Ascending aorta (tissue), 2 donors: Measurements from ENCODE around the gene ALG14. TPM values are rescaled to one million over a fixed set of nuclear protein-coding genes. Genes with fewer than 3 reads are reported as not detected.

Experiments used
- DNase-seq, 2 donors: peaks; one replicate each; pipeline ENCODE4 v3.0.0-alpha.2; 2019; ENCODE audit warnings: low spot score in 2 of 2
- H3K27ac ChIP-seq, 2 donors: fragments of 200-600 bp; sonication (generic); one replicate each; pipeline ENCODE4 v1.5.1; 2016 to 2017; ENCODE audit warnings: mild to moderate bottlenecking in 1 of 2
- H3K27me3 ChIP-seq: fragments of 200-600 bp; sonication (generic); one replicate; pipeline ENCODE4 v1.5.1; 2017
- H3K36me3 ChIP-seq, 2 donors: fragments of 200-600 bp; sonication (generic); one replicate each; pipeline ENCODE4 v1.5.1; 2016
- H3K4me1 ChIP-seq, 2 donors: fragments of 200-600 bp; sonication (generic); one replicate each; pipeline ENCODE4 v1.5.1; 2016 to 2017; ENCODE audit warnings: mild to moderate bottlenecking in 1 of 2
- H3K4me3 ChIP-seq, 2 donors: fragments of 200-600 bp; sonication (generic); one replicate each; pipeline ENCODE4 v1.5.1; 2016 to 2017; ENCODE audit warnings: mild to moderate bottlenecking in 1 of 2
- H3K9me3 ChIP-seq, 2 donors: fragments of 200-600 bp; sonication (generic); one replicate each; pipeline ENCODE4 v1.5.1; 2016
- intact Hi-C: fragments of 100-400 bp; cut with DNase I; formaldehyde crosslinking; loops from one replicate; pipeline ENCODE4 v1.15.1; 2023
- total RNA-seq: library from RNA; depleted of rRNA; stranded (reverse); fragments of >200 nt; gene quantifications from one replicate; pipeline ENCODE4 v1.1.0, GENCODE V29; 2016
- TF ChIP-seq, protein P1 (sequence below), 3 experiments: fragments of 200-600 bp in 2 of 3; fragments of 450-650 bp in 1 of 3; sonication (generic) in 2 of 3; IDR thresholded peaks; one replicate each; pipeline ENCODE4 v1.5.1; 2016 to 2019; ENCODE audit warnings: antibody characterized with exemption in 3 of 3, mild to moderate bottlenecking in 1 of 3, moderate library complexity in 1 of 3

Gene ALG14
- total RNA-seq, 1 donor from 2014 or later, result not detected

DNA sequence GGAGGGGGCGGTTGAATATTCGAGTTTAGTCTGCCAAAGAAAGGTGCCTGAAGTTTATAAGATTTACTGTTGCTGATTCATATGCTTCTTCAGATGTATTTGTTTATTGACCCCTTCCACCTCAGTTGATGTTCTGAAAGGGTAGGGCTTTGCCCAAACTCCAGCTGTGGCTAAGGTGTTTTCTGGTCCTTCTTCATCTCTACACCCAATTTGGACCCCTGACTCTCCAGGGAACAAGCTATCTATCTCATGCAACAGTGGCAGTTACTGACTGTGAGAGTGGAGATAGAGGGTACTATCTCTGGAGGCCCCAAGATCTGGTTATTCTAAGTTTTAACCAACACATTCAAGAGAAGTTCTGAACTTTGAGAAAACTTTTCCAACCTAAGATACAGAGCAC, 12.6 kb upstream of the ALG14 start:
- Histone ChIP-seq H3K27me3 (no peaks in the 10 kb centered on the region), H3K9me3 (no peaks in the 10 kb centered on the region), H3K4me1 (peaks cover 3 to 17% of the 10 kb centered on the region in 2 donors), H3K36me3 (no peaks in the 10 kb centered on the region), H3K27ac (peak overlapping the region; percentile 3 to 32), H3K4me3 (no peak overlapping the region)
- TF ChIP-seq, protein P1, sequence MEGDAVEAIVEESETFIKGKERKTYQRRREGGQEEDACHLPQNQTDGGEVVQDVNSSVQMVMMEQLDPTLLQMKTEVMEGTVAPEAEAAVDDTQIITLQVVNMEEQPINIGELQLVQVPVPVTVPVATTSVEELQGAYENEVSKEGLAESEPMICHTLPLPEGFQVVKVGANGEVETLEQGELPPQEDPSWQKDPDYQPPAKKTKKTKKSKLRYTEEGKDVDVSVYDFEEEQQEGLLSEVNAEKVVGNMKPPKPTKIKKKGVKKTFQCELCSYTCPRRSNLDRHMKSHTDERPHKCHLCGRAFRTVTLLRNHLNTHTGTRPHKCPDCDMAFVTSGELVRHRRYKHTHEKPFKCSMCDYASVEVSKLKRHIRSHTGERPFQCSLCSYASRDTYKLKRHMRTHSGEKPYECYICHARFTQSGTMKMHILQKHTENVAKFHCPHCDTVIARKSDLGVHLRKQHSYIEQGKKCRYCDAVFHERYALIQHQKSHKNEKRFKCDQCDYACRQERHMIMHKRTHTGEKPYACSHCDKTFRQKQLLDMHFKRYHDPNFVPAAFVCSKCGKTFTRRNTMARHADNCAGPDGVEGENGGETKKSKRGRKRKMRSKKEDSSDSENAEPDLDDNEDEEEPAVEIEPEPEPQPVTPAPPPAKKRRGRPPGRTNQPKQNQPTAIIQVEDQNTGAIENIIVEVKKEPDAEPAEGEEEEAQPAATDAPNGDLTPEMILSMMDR (IDR thresholded peaks at IDR 0.05), result no peak
- no peak for DNase-seq
- intact Hi-C loops, result loop anchor here (5.0 kb wide), 1 partner anchor 147 kb away; the partner anchor contains the start of gene RWDD3

DNA sequence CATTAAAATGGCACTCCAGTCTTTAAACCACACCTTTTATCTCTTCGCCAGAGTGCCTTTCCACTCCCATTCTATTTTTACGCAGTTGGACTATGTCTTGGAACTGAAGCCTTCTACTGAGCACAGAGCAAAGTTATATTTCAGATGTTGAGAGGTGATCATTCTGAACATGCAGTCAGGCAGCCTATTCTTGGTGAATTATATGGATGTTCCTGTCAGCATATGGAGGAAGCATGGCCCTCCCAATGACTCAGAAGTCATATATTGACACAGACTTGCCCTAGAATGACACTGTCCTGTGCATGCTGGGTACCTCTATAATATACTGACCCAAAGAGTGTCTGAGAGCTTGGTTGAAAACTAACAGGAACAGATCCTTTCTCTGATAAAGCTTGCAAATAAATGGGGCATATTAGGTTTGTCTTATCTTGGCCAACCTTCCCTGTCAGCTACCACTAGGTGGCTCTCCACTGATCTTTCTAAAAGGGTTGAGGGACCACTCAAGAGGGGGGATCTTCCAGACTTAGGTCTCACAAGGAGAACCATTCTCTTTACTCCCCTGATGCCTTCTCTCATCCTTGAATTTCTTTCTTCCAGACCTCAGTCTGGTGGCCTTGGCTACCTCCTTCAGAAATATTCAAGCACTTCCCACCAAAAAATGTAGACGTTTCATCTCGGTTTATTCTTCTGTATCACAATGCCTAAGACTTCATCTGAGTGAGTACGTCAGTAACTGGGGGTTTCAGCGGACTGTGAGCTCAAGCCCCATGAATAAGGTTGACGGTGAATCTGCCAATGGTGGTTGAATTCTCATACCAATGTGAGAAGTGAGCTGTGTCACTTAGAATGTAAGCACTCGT, 11.8 kb upstream of the ALG14 start:
- intact Hi-C loops, result loop anchor here (5.0 kb wide), 1 partner anchor 148 kb away; the partner anchor contains the start of gene RWDD3
- Histone ChIP-seq H3K27me3 (no peaks in the 10 kb centered on the region), H3K4me3 (no peak overlapping the region), H3K9me3 (no peaks in the 10 kb centered on the region), H3K4me1 (peaks cover 3 to 17% of the 10 kb centered on the region in 2 donors), H3K27ac (peak overlapping the region; percentile 3 to 32), H3K36me3 (no peaks in the 10 kb centered on the region)
- TF ChIP-seq, protein P1 (IDR thresholded peaks at IDR 0.05), result peak in 2 of 3 experiments; percentile 43 to 56
- no peak for DNase-seq

DNA sequence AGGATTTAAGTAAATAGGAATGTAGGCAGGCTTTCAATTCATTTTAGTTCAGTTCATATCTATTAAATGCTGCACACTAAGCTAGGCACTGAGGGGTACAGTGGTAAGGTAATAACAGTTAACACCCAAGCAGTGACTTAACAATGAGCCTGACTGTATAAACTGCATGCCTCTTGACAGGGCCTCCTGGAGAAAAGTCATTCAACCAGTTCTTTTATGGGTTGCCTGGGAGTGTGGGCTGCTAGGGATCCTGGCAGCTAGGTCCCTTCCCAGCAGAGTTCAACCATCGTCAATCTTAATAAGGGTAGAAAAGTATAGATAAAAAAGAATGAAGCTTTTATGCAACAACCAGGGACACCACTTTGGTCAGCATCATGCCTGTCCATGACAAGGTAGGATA, 8.1 kb upstream of the ALG14 start:
- no peak for DNase-seq
- TF ChIP-seq, protein P1 (IDR thresholded peaks at IDR 0.05), result no peak
- no peaks in the 10 kb centered on the region for H3K9me3 ChIP-seq
- intact Hi-C loops, result no loop called here
- no peak overlapping the region for H3K27ac ChIP-seq
- H3K4me1 ChIP-seq, result no peaks in the 10 kb centered on the region
- H3K36me3 ChIP-seq, result no peaks in the 10 kb centered on the region
- no peak overlapping the region for H3K4me3 ChIP-seq
- H3K27me3 ChIP-seq, result no peaks in the 10 kb centered on the region

DNA sequence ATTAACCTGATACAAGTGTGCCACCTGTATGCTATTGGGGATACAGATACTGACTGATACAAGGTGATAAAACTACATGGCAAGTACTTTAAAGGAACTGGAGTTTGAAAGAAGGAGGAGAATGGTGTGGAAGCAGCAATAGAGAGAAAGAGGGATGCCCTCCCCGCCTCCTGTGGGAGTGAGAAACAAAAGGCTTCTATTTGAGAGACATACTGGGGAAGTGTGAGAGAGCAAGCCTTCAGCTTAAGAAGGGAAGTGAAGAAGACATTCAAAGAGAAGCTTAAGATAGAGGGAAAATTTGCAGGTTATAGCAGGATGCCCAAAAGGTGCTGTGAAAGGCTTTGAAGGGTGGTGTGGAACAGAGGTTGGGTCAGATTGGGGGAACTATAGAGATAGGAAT, 7.7 kb upstream of the ALG14 start:
- Histone ChIP-seq H3K36me3 (no peaks in the 10 kb centered on the region), H3K4me1 (no peaks in the 10 kb centered on the region), H3K27me3 (no peaks in the 10 kb centered on the region), H3K27ac (no peak overlapping the region), H3K9me3 (no peaks in the 10 kb centered on the region), H3K4me3 (no peak overlapping the region)
- no peak for DNase-seq
- intact Hi-C loops, result no loop called here
- TF ChIP-seq, protein P1 (IDR thresholded peaks at IDR 0.05), result no peak

DNA sequence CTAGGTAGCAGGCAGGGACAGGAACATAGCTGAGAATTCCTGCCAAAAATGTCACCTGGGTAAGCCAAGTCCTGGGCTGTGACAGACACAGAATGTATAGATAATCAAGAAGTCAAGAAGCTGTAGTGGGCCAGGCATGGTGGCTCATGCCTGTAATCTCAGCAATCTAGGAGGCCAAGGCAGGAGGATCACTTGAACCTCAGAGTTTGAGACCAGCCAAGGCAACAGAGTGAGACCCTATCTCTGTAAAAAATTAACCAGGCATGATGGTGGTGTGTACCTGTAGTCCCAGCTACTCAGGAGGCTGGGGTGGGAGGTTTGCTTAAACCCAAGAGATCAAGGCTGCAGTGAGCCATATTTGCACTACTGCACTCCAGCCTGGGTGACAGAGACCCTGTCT, 3.3 kb upstream of the ALG14 start:
- H3K4me3 ChIP-seq, result no peak overlapping the region
- TF ChIP-seq, protein P1 (IDR thresholded peaks at IDR 0.05), result no peak
- H3K27me3 ChIP-seq, result no peaks in the 10 kb centered on the region
- intact Hi-C loops, result no loop called here
- peaks cover 0 to 3% of the 10 kb centered on the region in 2 donors for H3K4me1 ChIP-seq
- no peaks in the 10 kb centered on the region for H3K9me3 ChIP-seq
- no peaks in the 10 kb centered on the region for H3K36me3 ChIP-seq
- H3K27ac ChIP-seq, result no peak overlapping the region
- no peak for DNase-seq
